Astrocyte (in vitro differentiated cells and primary cell): ENCODE data around the gene FGGY. TPM values are rescaled to one million over a fixed set of nuclear protein-coding genes. Genes with fewer than 3 reads are reported as not detected.
"Not testable (repeated sequence)": the region's sequence is repeated elsewhere in the genome, so short reads cannot be mapped to it uniquely, and the experiment has no call there.

ENCODE experiments used
- DNase-seq: peaks from one replicate; pipeline ENCODE4 v3.0.0-alpha.2; 2010; ENCODE audit warnings: low read depth
- FAIRE-seq: peaks from 2 replicates; lab custom pipeline; 2011; peaks lifted over from hg19 to GRCh38; lab: Jason Lieb, UNC
- H2AFZ ChIP-seq: 2 replicates; pipeline ENCODE4 v1.6.0; 2012; ENCODE audit warnings: low read depth, low read length, inconsistent platforms
- H3K27ac ChIP-seq: 2 replicates; pipeline ENCODE4 v1.5.1; 2011; ENCODE audit warnings: low read depth, low read length, inconsistent platforms
- H3K27me3 ChIP-seq: 2 replicates; pipeline ENCODE4 v1.6.0; 2011; ENCODE audit warnings: low read length, inconsistent platforms; ENCODE audit not compliant: insufficient read depth
- H3K36me3 ChIP-seq: 2 replicates; pipeline ENCODE4 v1.5.1; 2011; ENCODE audit warnings: low read length, inconsistent platforms; ENCODE audit not compliant: insufficient read depth
- H3K4me1 ChIP-seq: 2 replicates; pipeline ENCODE4 v1.5.1; 2011; ENCODE audit warnings: low read length, inconsistent platforms; ENCODE audit not compliant: insufficient read depth
- H3K4me2 ChIP-seq: 2 replicates; pipeline ENCODE4 v1.6.0; 2012; ENCODE audit warnings: low read length, inconsistent platforms
- H3K4me3 ChIP-seq: 2 replicates; pipeline ENCODE4 v1.5.1; 2011; ENCODE audit warnings: low read depth, mild to moderate bottlenecking, low read length, inconsistent platforms; ENCODE audit not compliant: insufficient read depth
- H3K79me2 ChIP-seq: 2 replicates; pipeline ENCODE4 v1.6.0; 2012; ENCODE audit warnings: mild to moderate bottlenecking, low read length, inconsistent platforms; ENCODE audit not compliant: insufficient read depth
- H3K9ac ChIP-seq: 2 replicates; pipeline ENCODE4 v1.6.0; 2012; ENCODE audit warnings: mild to moderate bottlenecking, low read length, inconsistent platforms
- H3K9me3 ChIP-seq: 2 replicates; pipeline ENCODE4 v1.5.1; 2012; ENCODE audit warnings: low read depth, mild to moderate bottlenecking, low read length, inconsistent platforms; ENCODE audit not compliant: insufficient read depth
- H4K20me1 ChIP-seq: 2 replicates; pipeline ENCODE4 v1.6.0; 2012; ENCODE audit warnings: low read length, inconsistent platforms; ENCODE audit not compliant: insufficient read depth
- H3K27ac Mint-ChIP-seq: one replicate; pipeline ENCODE4 v1.8.0; 2021; ENCODE audit warnings: mild to moderate bottlenecking, mixed read lengths; ENCODE audit not compliant: unreplicated experiment
- H3K27me3 Mint-ChIP-seq: one replicate; pipeline ENCODE4 v1.8.0; 2021; ENCODE audit warnings: low read depth, mixed read lengths; ENCODE audit not compliant: unreplicated experiment
- H3K36me3 Mint-ChIP-seq: one replicate; pipeline ENCODE4 v1.8.0; 2021; ENCODE audit warnings: low read depth, mixed read lengths; ENCODE audit not compliant: unreplicated experiment
- H3K4me1 Mint-ChIP-seq: one replicate; pipeline ENCODE4 v1.8.0; 2021; ENCODE audit warnings: low read depth, mixed read lengths; ENCODE audit not compliant: unreplicated experiment
- H3K4me3 Mint-ChIP-seq: one replicate; pipeline ENCODE4 v1.8.0; 2021; ENCODE audit warnings: mild to moderate bottlenecking, moderate library complexity, mixed read lengths; ENCODE audit not compliant: unreplicated experiment
- H3K9me3 Mint-ChIP-seq: one replicate; pipeline ENCODE4 v1.8.0; 2021; ENCODE audit warnings: mild to moderate bottlenecking, mixed read lengths; ENCODE audit not compliant: unreplicated experiment
- EZH2 ChIP-seq: IDR thresholded peaks from 2 replicates; pipeline ENCODE4 v1.6.1; 2012; ENCODE audit warnings: mild to moderate bottlenecking, low read length, inconsistent platforms; ENCODE audit not compliant: insufficient read depth
- total RNA-seq: library from RNA; stranded (reverse); gene quantifications from 2 replicates; pipeline ENCODE4 v1.2.1, GENCODE V29; 2021
- TF ChIP-seq, protein P1 (sequence below): IDR thresholded peaks from 2 replicates; pipeline ENCODE4 v1.5.1; 2011; ENCODE audit warnings: low read depth, mild to moderate bottlenecking, inconsistent platforms, low read length, moderate library complexity; ENCODE audit not compliant: insufficient read depth

FGGY gene
- total RNA-seq, 1 donor from 2014 or later, result 6.8 TPM

- no peak overlapping the region for H3K4me3 ChIP-seq
- Mint-ChIP-seq H3K27ac (peak overlapping the region; percentile 98), H3K9me3 (peaks cover 10% of the 10 kb centered on the region), H3K4me3 (peak overlapping the region; percentile 58), H3K27me3 (no peaks in the 10 kb centered on the region), H3K36me3 (peaks cover 8% of the 10 kb centered on the region), H3K4me1 (peaks cover 49% of the 10 kb centered on the region)
- TF ChIP-seq, protein P1, sequence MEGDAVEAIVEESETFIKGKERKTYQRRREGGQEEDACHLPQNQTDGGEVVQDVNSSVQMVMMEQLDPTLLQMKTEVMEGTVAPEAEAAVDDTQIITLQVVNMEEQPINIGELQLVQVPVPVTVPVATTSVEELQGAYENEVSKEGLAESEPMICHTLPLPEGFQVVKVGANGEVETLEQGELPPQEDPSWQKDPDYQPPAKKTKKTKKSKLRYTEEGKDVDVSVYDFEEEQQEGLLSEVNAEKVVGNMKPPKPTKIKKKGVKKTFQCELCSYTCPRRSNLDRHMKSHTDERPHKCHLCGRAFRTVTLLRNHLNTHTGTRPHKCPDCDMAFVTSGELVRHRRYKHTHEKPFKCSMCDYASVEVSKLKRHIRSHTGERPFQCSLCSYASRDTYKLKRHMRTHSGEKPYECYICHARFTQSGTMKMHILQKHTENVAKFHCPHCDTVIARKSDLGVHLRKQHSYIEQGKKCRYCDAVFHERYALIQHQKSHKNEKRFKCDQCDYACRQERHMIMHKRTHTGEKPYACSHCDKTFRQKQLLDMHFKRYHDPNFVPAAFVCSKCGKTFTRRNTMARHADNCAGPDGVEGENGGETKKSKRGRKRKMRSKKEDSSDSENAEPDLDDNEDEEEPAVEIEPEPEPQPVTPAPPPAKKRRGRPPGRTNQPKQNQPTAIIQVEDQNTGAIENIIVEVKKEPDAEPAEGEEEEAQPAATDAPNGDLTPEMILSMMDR, result no peak
- TF ChIP-seq EZH2, result no peak
- H3K36me3 ChIP-seq, result no peaks in the 10 kb centered on the region
- peaks cover 5% of the 10 kb centered on the region for H3K9me3 ChIP-seq
- H3K27ac ChIP-seq, result peak overlapping the region; percentile 95
- H3K27me3 ChIP-seq, result no peaks in the 10 kb centered on the region
- FAIRE-seq (no peak), DNase-seq (no peak)
- H3K4me1 ChIP-seq, result peaks cover 30% of the 10 kb centered on the region
- H4K20me1 ChIP-seq, result no peaks in the 10 kb centered on the region
- no peak overlapping the region for H2AFZ ChIP-seq
- H3K79me2 ChIP-seq, result no peaks in the 10 kb centered on the region
- peak overlapping the region; percentile 71 for H3K9ac ChIP-seq
- no peak overlapping the region for H3K4me2 ChIP-seq
These were observed 435.5 kb downstream of the FGGY start for GRCh38 chr1:59732214-59732955.

GRCh38 chr1:59733443-59734141 lies 436.7 kb downstream of the FGGY start:
- no peak overlapping the region for H2AFZ ChIP-seq
- Mint-ChIP-seq H3K9me3 (peaks cover 14% of the 10 kb centered on the region), H3K36me3 (peaks cover 8% of the 10 kb centered on the region), H3K4me3 (no peak overlapping the region), H3K4me1 (peaks cover 52% of the 10 kb centered on the region), H3K27ac (peak overlapping the region; percentile 98), H3K27me3 (no peaks in the 10 kb centered on the region)
- no peaks in the 10 kb centered on the region for H3K27me3 ChIP-seq
- H3K9me3 ChIP-seq, result peaks cover 5% of the 10 kb centered on the region
- no peaks in the 10 kb centered on the region for H4K20me1 ChIP-seq
- DNase-seq (no peak), FAIRE-seq (no peak)
- no peak overlapping the region for H3K4me3 ChIP-seq
- no peak for TF ChIP-seq EZH2
- TF ChIP-seq, protein P1, result no peak
- peaks cover 40% of the 10 kb centered on the region for H3K4me1 ChIP-seq
- H3K79me2 ChIP-seq, result no peaks in the 10 kb centered on the region
- no peak overlapping the region for H3K4me2 ChIP-seq
- no peaks in the 10 kb centered on the region for H3K36me3 ChIP-seq
- no peak overlapping the region for H3K9ac ChIP-seq
- H3K27ac ChIP-seq, result no peak overlapping the region

DNA sequence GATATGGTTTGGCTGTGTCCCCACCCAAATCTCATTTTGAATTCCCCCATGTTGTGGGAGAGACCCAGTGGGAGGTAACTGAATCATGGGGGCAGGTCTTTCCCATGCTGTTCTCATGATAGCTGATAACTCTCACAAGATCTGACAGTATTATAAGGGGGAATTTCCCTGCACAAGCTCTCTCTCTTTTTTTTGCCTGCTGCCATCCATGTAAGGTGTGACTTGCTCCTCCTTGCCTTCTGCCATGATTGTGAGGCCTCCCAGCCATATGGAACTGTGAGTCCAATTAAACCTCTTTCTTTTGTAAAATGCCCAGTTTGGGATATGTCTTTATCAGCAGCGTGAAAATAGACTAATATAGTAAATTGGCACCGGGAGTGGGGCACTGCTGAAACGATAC lies 439.0 kb downstream of the FGGY start:
- not testable (repeated sequence) for H3K4me3 Mint-ChIP-seq, H3K4me2 ChIP-seq, H3K27ac ChIP-seq, FAIRE-seq, H3K4me3 ChIP-seq, H3K27ac Mint-ChIP-seq, H3K27me3 Mint-ChIP-seq, H3K79me2 ChIP-seq, H3K9ac ChIP-seq, H3K36me3 ChIP-seq, H3K27me3 ChIP-seq, H4K20me1 ChIP-seq, H2AFZ ChIP-seq, H3K9me3 ChIP-seq, H3K36me3 Mint-ChIP-seq, DNase-seq
- peaks cover 35% of the 10 kb centered on the region for H3K4me1 ChIP-seq
- Mint-ChIP-seq H3K4me1 (peaks cover 41% of the 10 kb centered on the region), H3K9me3 (peaks cover 14% of the 10 kb centered on the region)
